Right cardiac atrium (tissue), 5 donors: ENCODE measurements around the gene TFAP2D. TPM values are rescaled to one million over a fixed set of nuclear protein-coding genes. Genes with fewer than 3 reads are reported as not detected.

ENCODE experiments used
- ATAC-seq, 2 donors: fragments of 200-7000 bp; cut with Tn5 transposase; one replicate each; pipeline versions ENCODE4 v1.8.0 to v1.9.1; 2020; ENCODE audit warnings: moderate library complexity in 2 of 2, mild to moderate bottlenecking in 1 of 2
- DNase-seq, 3 donors: peaks; one replicate each; pipeline ENCODE4 v3.0.0-alpha.2; 2020
- H3K27ac ChIP-seq: one replicate; pipeline ENCODE4 v1.5.1; 2013; ENCODE audit warnings: mild to moderate bottlenecking, low read length, control low read depth, moderate library complexity
- H3K27me3 ChIP-seq: one replicate; pipeline ENCODE4 v1.6.1; 2013; ENCODE audit not compliant: control insufficient read depth, insufficient read depth
- H3K4me1 ChIP-seq: one replicate; pipeline ENCODE4 v1.6.1; 2013; ENCODE audit warnings: low read length; ENCODE audit not compliant: control insufficient read depth, insufficient read depth
- H3K4me3 ChIP-seq: one replicate; pipeline ENCODE4 v1.5.1; 2013; ENCODE audit warnings: low read length, control low read depth
- H3K9me3 ChIP-seq: one replicate; pipeline ENCODE4 v1.6.1; 2013; ENCODE audit warnings: low read length; ENCODE audit not compliant: control insufficient read depth
- WGBS: extraction: QIAGEN DNeasy Blood & Tissue Kit; methylation state at CpG from one replicate; pipeline ENCODE4 v1.1.7; 2013; 5-methylcytosine and 5-hydroxymethylcytosine counted together
- intact Hi-C, 4 donors: fragments of 100-400 bp; cut with DNase I; formaldehyde crosslinking; loops; one replicate each; pipeline versions ENCODE4 v1.11.0 to v1.14.0; 2022 to 2023
- polyA plus RNA-seq: library from polyadenylated mRNA; stranded (reverse); fragments of 200-250 nt; gene quantifications from one replicate; pipeline ENCODE4 v1.2.3, GENCODE V29; 2013
- total RNA-seq, 4 donors: library from RNA; stranded (reverse); fragmentation: NEBNext Ultra II Directional; extraction: Animal tissue kit (Norgen Biotek cat#: 25700); gene quantifications; one replicate each; pipeline ENCODE4 v1.2.1, GENCODE V29; 2021
- donor health status: healthy with polysubstance abuse.
- donor health status: DM: no; HTN: yes; CAD: no.
- donor health status: DM: no; HTN: no; CAD: no.
- donor health status: DM: no; HTN: yes; CAD: no; lungs with severe emphysema.
- donor health status: DM: yes; HTN: yes; CAD: no.

Gene TFAP2D
- total and polyA plus RNA-seq, 5 donors = not detected

DNA sequence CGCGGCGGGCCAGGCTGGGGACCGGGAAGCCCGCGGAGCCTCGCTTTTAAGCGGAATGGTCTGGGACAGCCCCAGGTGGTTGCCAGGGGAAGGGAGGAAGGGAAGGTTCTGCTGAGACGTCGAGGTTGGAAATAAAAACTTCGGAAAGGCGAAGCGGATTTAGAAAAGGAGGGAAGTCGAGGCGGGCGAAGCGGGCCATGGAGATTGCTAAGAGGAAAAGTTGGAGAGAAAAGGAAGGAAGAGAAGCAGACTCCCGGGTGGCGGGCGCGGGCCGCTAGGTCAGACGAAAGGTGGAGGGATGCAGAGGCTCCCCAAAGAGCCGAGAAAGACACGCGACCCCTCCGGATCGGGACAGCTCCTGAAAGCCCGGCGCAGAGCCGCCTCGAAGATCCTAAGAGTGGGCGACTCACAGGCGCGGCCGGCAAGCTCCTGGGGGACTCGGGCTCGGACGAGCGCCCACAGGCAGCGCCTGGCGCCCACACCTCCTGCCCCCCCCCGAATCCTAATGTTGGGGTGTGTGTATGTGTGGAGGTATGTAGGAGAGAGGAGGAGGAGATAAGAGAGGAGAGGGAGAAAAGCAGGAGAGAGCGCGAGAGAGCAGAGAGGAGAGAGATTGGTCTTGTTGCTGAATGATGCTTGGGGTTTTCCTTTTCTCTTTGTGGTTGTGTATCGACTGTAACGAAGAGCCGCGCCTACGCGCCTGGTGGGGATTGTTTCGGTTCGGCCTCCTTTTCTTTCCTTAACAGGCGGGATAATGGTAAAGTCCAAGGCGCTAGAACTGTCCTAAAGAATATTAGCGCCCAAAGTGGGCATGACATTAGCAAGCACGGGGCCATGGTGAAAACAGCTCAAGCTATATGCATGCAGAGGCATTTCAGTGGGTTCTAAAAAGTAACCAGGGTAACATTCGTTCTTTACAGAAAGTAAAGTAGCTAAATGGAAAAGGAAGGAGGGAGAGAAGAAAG lies 106.9 kb downstream of the TFAP2D start:
- H3K4me1 ChIP-seq = no peaks in the 10 kb centered on the region
- H3K9me3 ChIP-seq = no peaks in the 10 kb centered on the region
- H3K27ac ChIP-seq = no peak overlapping the region
- DNase-seq = peak in 1 of 3 donors; percentile 32
- H3K27me3 ChIP-seq = peaks cover 7% of the 10 kb centered on the region
- WGBS = 2% methylated on average over 58 of the region's 58 CpGs
- intact Hi-C loops = loop anchor here (5.0 to 10.0 kb wide), 4 partner anchors 1142 to 1205 kb away; no protein-coding TSS in a partner anchor
- H3K4me3 ChIP-seq = peak overlapping the region; percentile 21
- no peak for ATAC-seq

GRCh38 chr6:50820869-50821264 lies 107.5 kb downstream of the TFAP2D start:
- no peaks in the 10 kb centered on the region for H3K9me3 ChIP-seq
- intact Hi-C loops = loop anchor here in 1 of 4 donors (10.0 kb wide), 1 partner anchor 1194 kb away; no protein-coding TSS in a partner anchor
- no peak for DNase-seq
- no peak overlapping the region for H3K4me3 ChIP-seq
- H3K27ac ChIP-seq = no peak overlapping the region
- H3K4me1 ChIP-seq = no peaks in the 10 kb centered on the region
- no peak for ATAC-seq
- WGBS = 6% methylated on average over 5 of the region's 5 CpGs
- peaks cover 7% of the 10 kb centered on the region for H3K27me3 ChIP-seq

GRCh38 chr6:50821441-50822077 lies 108.2 kb downstream of the TFAP2D start:
- intact Hi-C loops = loop anchor here in 1 of 4 donors (10.0 kb wide), 1 partner anchor 1193 kb away; no protein-coding TSS in a partner anchor
- WGBS = 4% methylated on average over 20 of the region's 20 CpGs
- Histone ChIP-seq H3K4me3 (no peak overlapping the region), H3K4me1 (no peaks in the 10 kb centered on the region), H3K9me3 (no peaks in the 10 kb centered on the region), H3K27ac (no peak overlapping the region), H3K27me3 (peaks cover 7% of the 10 kb centered on the region)
- ATAC-seq (no peak), DNase-seq (no peak)

GRCh38 chr6:50822078-50822476 lies 108.8 kb downstream of the TFAP2D start:
- no peak for ATAC-seq
- no peak for DNase-seq
- no peak overlapping the region for H3K4me3 ChIP-seq
- intact Hi-C loops = loop anchor here in 1 of 4 donors (10.0 kb wide), 1 partner anchor 1193 kb away; no protein-coding TSS in a partner anchor
- WGBS = 1% methylated on average over 6 of the region's 6 CpGs
- H3K4me1 ChIP-seq = no peaks in the 10 kb centered on the region
- no peak overlapping the region for H3K27ac ChIP-seq
- no peaks in the 10 kb centered on the region for H3K9me3 ChIP-seq
- peaks cover 10% of the 10 kb centered on the region for H3K27me3 ChIP-seq

Other genes starting within 250 kb of the TFAP2D start
- gene TFAP2B, start 105.3 kb downstream of the TFAP2D start, total RNA-seq = not detected
- gene TFAP2B, start 105.3 kb downstream of the TFAP2D start, polyA plus RNA-seq = not detected